NCI-H748 (cell line): ENCODE measurements around the gene TENT4B.
"Not testable (repeated sequence)": the region's sequence is repeated elsewhere in the genome, so short reads cannot be mapped to it uniquely, and the experiment has no call there.

Source experiments
- DNase-seq: peaks from one replicate; lab custom pipeline; 2025; ENCODE audit not compliant: unreplicated experiment; lab: John Stamatoyannopoulos, UW

Gene TENT4B

DNA sequence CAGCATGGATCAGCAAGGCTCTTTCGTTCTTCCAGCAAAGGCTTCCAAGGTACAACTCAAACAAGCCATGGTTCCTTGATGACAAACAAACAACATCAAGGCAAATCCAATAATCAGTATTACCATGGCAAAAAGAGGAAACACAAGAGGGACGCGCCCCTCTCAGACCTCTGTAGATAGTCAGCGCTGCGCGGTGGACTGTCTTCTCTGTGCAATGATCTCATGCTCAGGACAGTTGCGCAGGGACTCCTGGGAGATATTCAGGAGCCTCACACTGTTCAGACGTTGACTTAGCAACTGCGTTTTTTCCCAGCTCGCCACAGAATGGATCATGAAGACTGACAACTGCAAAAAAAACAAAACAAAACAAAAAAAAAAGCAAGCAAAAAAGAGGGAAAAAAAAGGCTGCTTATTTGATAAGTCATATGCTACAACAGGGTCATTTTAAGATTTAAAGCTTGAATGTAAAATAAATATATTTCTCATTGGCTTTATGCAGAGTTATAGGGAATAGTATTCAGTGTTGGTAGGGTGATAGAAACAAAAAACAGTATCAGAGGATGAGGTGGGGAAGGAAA is 76.1 kb downstream of the TENT4B start:
- no peak for DNase-seq

DNA sequence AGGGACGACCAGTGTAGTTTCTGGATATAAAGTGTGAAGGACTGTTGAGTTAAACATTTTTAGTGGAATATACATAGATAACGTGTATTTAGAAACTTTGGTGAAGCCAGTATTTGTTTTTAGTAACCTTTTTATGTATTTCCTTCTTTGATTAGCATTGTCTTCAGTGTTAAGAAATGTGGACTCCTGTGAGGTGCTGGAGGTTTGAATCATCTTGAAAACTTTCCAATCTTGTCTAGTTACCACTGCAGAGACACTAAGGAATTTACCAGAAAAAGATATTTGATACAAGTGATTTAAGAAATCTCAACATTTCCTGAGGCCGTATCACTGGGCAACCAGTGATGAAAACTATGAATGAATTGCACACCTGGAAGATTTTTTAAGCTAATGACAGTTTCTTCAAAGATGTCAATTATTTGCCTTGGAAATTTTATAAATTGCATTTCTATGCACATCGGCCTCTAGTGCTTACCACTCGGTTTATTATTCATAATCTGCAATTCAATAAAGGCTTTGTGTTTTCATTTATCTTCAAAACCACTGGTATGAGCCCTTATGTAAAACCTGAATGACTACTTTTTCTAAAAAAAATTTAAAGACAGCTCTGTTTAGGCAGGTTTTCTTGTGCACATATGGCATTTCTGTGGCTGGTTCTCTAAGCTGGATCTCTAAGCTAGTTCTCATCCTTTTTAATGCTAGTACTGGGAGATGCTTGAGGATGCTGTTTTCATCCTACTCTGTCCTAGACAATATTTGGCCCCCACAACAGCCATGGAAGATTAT is 81.9 kb downstream of the TENT4B start:
- DNase-seq = no peak

DNA sequence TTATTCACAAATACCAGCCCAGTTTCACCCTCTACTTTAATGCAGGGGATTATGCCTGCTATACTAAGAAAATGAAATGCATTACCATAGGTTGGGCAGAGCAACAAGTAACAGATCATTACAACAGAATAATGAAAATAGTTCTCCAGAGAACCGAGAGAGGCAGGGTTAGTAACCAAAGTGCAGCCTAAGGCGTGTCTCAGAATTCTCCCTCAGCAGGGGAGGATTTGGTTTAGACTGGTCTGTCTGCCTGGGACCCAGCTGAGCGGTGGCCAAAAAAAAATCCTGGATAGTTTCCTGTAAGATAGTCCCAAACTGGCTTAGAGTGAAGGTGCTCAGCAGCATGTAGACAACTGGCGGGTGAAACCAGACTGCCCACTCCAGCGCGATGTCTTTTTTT is 82.5 kb downstream of the TENT4B start:
- no peak for DNase-seq

DNA sequence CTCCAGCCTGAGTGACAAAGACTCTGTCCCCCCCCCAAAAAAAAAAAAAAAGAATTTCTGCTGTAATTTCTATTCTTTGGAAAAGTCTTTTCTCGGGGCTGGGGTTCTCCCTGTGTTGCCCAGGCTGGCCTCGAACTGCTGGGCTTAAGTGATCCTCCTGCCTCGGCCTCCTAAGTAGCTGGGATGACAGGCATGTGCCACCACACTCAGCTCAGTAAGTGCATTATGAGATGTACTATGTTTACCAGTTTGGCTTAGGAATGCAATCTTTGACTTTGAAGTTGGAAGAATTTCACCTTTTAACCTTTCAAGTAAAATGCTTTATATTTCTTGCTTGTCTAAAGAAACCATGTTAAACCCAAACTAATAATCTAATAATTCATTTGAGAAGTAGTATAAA is 85.2 kb downstream of the TENT4B start:
- no peak for DNase-seq

DNA sequence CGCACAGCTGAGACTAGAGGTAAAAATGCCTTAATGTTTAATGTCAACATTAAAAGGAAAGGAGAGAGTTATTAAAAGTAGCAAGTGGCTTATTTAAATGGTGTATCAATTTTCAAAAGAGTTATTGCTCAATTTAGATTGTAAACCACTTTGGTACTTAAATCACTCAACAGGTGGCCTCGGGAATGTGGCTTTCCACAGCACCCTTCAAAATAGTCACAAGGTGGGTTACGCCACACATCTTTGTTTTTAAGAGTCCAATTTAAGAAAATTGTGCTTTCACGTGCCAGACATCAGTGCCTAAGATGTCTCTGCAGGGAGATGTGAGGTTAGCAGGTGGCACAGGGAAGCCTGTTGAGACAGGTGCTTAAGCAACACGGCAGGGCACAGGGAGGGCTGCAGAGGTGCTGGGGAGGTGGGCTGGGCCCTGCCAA is 85.8 kb downstream of the TENT4B start:
- no peak for DNase-seq

DNA sequence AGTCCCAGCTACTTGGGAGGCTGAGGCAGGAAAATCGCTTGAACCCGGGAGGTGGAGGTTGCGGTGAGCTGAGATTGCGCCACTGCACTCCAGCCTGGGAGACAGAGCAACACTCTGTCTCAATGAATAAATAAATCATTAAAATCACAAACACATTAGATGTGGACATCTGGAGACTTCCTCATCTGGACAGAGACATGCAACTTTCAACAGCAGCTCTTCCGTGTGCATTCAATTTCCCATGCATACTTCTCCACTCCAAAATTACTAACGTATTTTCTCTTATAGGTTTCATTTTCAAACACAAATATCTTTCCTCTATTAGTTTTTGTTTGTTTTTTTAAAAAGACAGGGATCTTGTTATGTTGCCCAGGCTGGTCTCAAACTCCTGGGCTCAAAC is 89.9 kb downstream of the TENT4B start:
- not testable (repeated sequence) for DNase-seq

DNA sequence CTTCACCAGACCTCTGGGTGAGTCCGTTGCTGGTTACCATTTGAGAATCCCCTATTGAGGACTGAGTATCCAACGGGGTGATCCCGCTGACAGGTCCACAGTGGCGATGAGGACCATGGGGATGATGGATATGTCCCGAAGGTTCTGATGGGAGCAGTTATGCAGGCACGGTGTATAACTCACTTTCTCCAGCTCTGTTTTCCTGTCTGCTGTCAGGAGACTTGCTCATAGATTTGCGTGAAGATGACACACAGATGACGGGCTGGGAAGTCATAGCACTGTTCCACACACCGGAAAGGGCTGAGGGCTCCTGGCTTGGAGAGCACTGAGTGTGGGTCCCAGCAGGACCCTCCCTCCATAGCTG is 91.0 kb downstream of the TENT4B start:
- DNase-seq = no peak

DNA sequence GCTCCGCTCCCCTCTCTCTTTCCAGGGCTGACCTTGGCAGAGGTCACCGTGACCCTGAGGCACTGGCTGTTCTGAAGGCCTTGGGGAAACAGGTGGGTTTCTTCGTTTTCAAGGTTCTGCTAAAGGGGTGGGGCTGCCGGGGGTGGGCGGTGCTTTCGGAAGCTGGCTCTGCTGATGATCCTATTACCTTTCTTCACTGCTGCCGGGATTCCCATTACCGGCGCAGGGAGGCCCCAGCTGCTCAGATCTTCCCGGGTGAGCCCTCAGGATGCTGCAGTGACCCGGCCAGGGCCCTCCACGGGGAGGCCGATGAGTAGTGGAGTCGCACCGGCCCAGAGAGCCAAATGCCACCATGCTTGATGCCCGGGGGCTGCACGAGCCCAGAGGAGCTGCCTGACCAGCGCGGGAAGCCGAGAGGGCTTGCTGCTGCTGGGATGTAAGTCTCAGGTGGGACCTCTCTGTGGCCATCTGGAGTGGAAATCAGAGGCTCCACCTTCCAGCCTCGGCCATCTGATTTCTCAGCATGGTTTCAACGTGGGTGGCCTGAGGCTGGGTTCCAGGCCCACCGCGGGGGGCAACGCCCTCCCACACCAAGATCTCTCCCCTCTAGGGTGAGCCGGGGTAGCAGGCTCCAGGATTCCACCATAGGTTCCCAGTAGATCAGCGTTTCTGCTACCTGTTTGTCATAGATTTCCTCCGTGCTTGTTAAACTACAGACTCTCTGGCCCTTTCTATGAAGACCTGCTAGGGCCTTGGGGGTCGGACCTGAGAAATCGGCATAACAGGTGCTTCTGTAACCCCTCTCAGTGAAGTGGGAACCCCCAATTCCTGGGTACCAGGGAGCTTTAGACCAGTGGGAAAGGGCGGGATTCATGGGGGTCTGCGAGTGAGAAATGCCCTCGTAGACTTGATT is 91.7 kb downstream of the TENT4B start:
- DNase-seq = no peak

DNA sequence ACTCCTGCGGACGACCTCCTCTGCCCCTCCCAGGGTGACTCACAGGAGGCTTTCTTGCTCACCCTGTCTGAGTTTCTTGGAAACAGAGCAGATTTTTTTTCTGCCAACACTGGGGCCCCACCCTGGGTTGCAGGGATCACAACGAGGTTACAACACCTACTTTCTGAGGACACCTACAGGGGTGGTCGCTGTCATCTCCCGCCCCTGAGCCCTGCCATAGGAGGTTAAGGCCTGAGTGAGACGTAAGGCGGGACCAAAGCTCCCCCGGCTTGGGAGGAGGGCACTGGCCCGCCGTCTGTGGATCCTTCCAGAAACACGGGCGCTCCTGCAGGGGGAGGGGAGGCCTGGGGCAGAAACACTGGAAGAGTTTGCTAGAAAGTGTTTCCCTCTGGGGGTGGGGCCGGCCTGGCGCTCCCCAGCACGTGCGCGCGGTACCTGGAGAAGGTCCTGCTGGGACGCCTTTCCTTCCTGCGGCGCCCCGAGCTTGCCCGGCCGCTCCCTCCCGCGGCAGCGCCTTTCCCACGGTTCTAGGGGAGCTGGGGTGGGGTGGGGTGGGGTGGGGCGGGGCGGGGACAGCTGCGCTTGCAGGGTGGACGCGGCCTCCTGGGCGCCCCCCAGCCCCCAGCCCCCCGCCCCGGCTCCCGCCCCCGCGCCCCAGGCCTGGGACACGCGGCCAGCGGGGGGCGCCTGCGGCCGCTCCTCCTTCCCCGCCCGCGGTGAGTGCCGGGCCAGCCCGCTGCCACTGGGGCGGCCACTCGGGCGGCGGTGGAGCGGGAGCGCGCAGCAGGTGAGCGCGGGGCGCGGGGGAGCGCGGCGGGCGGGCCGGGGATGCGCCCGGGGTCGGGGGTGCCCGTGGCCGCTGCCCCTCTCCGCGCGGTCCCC is 92.6 kb downstream of the TENT4B start:
- DNase-seq = peak; percentile 32

DNA sequence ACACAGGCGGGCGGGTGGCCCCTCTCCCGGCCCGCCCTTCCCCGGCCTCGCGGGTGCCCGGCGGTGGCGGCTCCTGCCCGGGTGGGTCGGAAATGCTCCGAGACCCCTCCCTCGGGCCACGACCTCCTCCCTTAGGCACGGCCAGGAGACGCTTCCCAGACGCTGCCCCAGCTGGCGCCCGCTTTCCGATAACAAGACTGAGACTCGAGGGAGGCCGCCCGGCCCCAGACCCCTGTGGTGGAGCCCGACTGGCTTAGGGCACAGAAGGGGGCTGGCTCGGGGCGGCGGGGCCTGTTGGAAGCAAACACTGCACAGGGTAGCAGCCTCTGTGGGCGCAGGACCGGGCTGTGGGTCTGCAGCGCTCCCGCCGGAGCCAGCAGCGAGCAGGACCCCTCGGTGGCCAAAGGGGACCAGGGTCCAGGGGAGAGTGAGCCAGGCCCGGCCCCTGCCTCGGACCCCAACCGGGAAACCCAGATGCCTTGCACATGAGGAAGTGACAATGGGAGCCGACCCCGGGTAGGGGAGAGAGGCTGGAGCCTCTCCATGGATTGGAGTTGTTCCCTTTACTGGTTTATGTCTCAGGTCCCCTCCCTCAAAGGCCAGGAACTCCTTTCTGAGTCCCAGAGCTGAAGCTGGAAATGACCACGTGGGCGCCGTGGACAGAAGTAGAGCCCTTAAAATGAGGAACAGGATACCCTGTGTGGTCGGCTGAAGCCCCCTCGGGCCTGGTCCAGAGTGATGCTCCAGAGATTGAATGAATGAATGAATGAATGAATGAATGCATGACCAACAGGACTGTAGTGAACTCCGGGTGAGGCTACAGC is 93.4 kb downstream of the TENT4B start:
- DNase-seq = no peak

DNA sequence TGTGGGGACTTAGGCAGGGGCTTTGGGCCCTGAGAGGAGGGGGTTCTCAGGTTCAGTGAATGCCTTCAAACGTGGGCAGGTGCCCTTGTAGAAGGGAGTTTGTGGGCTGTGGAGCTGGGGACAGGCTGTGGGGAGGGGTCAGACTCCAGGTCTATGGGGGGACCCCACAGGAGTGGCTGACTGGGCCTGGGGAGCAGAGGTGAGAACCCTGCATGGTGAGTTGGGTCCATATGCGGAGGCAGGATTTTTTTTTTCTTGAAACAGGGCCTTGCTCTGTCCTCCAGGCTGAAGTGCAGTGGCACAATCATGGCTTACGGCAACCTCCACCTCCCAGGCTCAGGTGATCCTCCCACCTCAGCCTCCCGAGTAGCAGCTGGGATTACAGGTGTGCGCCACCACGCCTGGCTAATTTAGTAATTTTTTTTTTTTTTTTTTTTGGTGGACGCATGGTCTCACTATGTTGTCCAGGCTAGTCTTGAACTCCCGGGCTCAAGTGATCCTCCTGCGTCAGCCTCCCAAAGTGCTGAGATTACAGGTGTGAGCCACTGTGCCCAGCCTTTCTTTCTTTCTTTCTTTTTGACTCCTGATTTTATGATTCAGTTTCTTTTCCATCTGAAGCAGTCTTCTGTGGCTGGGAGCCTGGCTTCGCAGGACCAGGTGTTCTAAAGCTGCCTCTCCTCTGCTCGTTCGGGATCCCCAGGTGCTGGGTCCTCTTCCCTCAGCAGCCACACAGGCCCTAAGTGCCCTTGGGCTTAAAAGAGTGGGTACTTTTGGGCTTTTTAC is 94.2 kb downstream of the TENT4B start:
- no peak for DNase-seq

DNA sequence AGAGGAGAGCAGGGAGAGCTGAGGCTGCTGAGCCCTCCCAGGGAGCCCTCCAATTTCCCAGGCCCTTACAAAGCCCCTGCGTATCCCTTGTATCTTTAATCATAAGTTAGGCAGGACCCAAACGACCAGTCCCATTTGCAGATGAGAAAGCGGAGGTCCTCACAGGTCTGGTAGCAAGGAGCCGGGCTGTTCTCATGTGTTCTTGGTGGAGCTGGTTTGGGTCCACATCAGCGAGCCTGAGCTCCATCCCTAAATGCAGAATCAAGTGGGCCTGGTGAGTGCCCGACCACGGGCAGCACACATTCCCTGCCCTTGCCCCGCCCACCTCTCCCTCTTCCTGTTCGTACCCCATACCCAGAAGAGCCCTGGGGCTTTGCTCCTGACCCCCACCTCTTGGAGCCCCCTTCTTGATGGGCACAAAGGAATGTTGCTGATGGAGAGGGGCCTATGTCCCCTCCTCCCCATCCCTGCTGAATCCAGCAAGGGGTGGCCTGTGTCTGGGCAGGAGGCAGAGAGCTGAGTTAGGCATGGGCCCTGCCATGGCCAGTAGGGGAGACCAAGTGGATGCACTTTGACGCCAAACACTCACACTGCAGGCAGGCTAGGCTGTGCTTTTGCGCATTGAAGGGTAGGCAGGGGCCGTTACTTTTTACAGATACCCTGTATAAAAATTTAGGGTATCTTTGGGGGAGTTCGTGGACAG is 95.0 kb downstream of the TENT4B start:
- DNase-seq = no peak

DNA sequence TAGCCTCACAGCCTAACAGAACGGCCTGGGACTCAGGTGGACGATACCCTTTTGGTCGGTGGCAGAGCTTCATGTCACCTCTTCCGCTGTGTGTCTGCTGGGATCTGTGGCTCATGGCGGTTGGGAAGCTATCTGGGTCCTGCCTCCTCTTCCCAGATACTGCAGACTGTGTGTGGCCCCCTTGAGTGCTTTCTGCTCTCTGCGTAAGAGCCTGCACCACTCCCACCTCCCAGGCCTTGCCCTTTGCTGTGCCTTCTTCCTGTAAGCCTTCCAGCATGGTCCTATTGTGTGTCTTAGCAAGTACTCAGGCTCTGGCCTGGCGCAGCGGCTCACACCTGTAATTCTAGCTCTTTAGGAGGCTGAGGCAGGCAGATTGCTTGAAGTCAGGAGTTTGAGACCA is 95.7 kb downstream of the TENT4B start:
- DNase-seq = no peak

DNA sequence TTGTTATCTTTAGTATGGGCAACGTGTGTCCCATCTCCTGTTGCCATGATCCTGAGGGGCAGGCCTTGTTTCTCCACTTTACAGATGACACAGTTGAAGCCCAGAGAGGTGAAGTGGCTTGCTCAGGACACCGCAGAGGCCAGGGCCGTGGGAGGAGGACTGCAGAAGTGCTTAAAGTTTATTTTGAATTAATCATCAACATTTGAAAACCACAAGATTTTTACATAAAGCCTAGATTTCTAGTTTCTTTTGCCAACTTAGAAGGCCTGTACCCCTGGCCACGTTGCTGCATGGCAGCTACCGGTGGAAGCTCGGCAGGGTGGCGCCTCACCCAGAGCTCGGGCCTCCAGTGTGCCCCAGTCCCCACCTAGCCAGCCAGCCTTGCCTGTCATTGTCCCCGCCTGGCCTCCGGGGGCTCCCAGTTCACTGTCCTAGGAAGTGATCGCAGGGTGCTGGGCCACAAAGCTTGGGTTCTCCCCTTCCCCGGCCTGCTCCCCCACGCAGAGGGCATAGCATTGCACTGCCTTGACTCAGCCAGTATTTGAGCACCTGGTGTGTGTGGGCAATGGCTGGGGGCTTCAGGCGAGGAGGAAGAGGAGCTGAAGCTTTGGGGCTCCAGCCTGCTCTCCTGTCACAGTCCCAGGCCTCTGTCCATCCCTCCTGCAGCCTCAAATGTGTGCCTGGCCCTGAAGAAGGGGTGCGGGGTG is 98.4 kb downstream of the TENT4B start:
- DNase-seq = no peak

DNA sequence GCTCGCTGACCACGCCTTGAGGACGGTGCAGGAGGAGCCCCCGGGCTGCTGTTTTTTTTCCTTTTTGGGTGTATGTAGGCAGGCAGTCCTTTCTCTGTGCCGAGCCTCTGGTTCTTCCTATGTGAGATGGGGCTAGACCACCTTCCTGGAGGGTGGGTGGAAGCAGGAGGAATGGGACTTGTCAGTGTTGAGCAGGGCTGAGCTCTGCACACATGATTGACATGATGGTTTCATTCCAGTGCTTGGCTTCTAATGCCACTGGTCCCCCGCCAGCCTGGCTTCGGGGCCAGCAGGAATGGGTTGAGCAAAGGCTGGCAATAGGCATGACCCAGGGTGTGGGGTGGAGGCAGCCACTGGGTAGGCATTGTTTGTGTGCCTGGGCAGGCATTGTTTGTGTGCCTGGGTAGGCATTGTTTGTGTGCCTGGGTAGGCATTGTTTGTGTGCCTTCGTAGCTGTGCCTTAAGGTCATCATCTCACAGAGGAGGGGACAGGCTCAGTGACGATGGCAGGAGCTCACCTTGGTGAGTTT is 99.0 kb downstream of the TENT4B start:
- DNase-seq = no peak

DNA sequence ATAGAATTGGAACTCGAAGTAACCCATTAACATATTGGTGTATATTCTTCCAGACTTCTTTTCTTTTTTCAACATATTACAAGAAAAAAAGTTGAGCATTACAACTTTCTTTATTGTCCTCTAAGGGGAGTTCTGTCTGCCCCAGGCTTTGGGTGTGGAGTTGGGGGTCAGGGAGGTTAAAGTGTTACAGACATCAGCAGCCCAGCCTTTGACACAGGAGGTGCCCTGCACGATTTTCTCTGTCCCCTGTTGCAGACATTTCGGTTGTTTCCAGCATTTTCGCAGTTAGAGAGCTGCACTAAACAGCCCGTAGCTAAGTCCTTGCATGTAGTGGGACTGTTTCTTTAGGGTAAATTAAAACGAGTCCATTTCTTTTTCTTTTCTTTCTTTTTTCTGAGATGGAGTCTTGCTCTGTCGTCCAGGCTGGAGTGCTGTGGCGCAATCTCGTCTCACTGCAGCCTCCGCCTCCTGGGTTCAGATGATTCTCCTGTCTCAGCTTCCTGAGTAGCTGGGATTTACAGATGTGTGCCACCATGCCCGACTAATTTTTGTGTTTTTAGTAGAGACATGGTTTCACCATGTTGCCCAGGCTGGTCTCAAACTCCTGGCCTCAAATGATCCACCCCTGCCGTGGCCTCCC is 99.9 kb downstream of the TENT4B start:
- no peak for DNase-seq

DNA sequence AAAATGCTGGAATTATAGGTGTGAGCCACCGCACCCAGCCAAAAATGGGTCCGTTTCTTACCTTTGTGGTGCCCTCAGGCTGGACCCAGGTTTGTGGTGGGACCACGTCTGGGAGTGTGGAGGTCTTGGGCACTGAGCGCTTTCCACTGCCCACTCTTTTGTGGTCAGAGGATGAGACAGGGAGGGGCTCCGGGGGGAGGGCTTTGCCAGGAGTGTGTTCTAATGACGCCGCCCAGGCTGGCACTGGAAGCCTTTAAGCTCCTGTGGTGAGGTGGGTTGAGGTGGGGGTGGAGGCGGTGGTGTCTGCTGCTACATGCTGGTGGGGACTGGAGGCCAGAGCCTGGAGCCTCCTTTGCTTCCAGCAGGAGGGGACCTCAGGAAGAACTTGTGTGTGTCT is 100.4 kb downstream of the TENT4B start:
- DNase-seq = no peak
